NT2/D1 (cell line): ENCODE data around the gene HEMK1.

Source experiments
- DNase-seq: peaks from one replicate; pipeline ENCODE4 v3.0.0-alpha.2; 2011; ENCODE audit warnings: low read depth, low spot score
- H3K27me3 ChIP-seq: 2 replicates; pipeline ENCODE4 v1.6.0; 2011; ENCODE audit warnings: mild to moderate bottlenecking; ENCODE audit not compliant: insufficient read length, insufficient read depth
- H3K36me3 ChIP-seq: 2 replicates; pipeline ENCODE4 v1.6.1; 2011; ENCODE audit warnings: mild to moderate bottlenecking, low read length, mixed read lengths; ENCODE audit not compliant: insufficient read depth, insufficient read length
- H3K4me1 ChIP-seq: 2 replicates; pipeline ENCODE4 v1.5.1; 2011; ENCODE audit not compliant: insufficient read depth, insufficient read length
- H3K4me3 ChIP-seq: 2 replicates; pipeline ENCODE4 v1.5.1; 2011; ENCODE audit warnings: low read depth; ENCODE audit not compliant: insufficient read length
- H3K9ac ChIP-seq: 2 replicates; pipeline ENCODE4 v1.6.0; 2011; ENCODE audit warnings: low read depth; ENCODE audit not compliant: insufficient read length
- H3K9me3 ChIP-seq: 2 replicates; pipeline ENCODE4 v1.5.1; 2011; ENCODE audit warnings: mild to moderate bottlenecking, low read length; ENCODE audit not compliant: insufficient read depth
- SUZ12 ChIP-seq: IDR thresholded peaks from 2 replicates; pipeline ENCODE4 v1.6.1; 2011; ENCODE audit not compliant: insufficient read length, insufficient read depth; ENCODE audit errors: extremely low read depth
- YY1 ChIP-seq: IDR thresholded peaks from 2 replicates; pipeline ENCODE4 v1.6.1; 2011; ENCODE audit not compliant: insufficient read length, insufficient read depth
- ZNF274 ChIP-seq: IDR thresholded peaks from 2 replicates; pipeline ENCODE4 v1.6.1; 2011; ENCODE audit warnings: mild to moderate bottlenecking, low read depth, low read length

The HEMK1 gene

DNA sequence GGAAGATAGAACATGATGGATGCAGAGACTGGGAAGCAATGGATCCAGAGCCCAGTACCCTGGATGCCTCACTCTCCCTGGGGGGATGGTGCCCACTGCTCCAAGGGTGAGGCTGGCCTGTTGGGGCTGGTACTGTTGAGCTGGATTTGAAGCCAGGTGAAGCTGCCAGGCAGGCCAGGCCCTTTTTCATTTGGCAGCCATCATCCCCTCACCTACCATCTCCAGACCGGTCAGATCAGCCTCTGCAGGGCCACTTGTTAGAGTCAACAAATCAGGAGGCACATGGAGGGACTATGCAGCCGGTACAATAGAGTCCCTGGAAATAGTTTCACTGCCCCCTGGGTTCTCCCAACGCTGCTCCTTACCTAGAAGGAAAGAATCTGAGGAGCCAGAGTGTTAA is 53.6 kb downstream of the HEMK1 start:
- H3K9ac ChIP-seq: no peak overlapping the region
- H3K27me3 ChIP-seq: no peaks in the 10 kb centered on the region
- H3K9me3 ChIP-seq: no peaks in the 10 kb centered on the region
- H3K4me3 ChIP-seq: no peak overlapping the region
- H3K4me1 ChIP-seq: peaks cover 17% of the 10 kb centered on the region
- peaks cover 41% of the 10 kb centered on the region for H3K36me3 ChIP-seq
- no peak for TF ChIP-seq ZNF274
- no peak for TF ChIP-seq SUZ12
- TF ChIP-seq YY1: no peak
- no peak for DNase-seq

DNA sequence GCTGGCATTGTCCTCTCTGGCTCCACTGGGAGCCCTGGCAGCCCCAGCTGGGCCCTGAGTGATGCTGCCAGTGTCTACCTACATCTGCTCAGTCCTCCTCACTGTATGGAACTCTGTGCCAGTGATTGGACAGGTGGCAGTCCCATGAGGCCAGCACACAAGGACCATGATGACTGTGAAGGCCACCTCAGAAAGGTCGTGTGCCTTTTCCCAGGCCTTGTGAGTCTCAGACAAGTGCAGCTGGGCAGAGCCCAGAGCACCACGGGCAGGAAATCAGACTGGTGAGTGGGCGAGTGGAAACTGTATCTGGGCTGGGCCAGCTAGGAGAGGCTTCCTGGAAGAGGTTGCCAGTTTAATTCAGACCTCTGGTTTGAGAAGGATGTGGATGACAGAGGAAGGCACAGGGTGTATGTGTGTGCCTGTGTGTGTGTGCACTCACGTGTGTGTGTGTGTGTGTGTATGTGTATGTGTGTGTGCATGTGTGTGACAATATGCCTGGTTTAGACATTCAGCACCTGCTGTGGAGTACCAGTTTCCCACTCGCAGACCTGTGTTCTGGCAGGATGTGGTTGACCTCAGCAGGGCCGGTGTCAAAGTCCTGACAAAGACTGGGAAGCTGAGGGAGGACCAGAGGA is 54.6 kb downstream of the HEMK1 start:
- DNase-seq: no peak
- Histone ChIP-seq H3K36me3 (peaks cover 41% of the 10 kb centered on the region), H3K27me3 (no peaks in the 10 kb centered on the region), H3K9me3 (no peaks in the 10 kb centered on the region), H3K4me1 (peaks cover 15% of the 10 kb centered on the region), H3K4me3 (no peak overlapping the region), H3K9ac (no peak overlapping the region)
- TF ChIP-seq ZNF274 (no peak), YY1 (no peak), SUZ12 (no peak)

DNA sequence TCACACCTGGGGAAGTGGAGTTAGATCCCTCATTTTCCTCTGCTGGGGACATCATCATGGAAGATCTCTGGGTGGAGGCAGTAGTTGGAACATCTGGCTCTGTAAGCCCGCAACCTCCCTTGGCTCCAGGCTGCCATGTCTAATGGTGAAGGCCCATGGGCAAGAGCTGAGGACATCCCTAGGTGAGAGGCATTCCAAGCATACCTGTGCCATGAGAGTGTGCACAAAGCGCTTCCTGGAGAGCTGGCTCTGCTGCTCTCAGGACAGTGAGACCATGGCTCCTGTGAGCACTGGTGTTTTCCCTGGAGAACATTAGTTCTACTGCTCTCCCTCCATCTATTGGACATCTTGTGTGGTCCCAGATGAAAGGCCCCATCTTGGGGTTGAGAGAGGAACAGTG is 55.3 kb downstream of the HEMK1 start:
- no peak for DNase-seq
- TF ChIP-seq YY1: no peak
- no peak for TF ChIP-seq ZNF274
- TF ChIP-seq SUZ12: no peak
- no peak overlapping the region for H3K9ac ChIP-seq
- H3K4me1 ChIP-seq: peaks cover 17% of the 10 kb centered on the region
- H3K36me3 ChIP-seq: peaks cover 38% of the 10 kb centered on the region
- H3K4me3 ChIP-seq: no peak overlapping the region
- H3K9me3 ChIP-seq: no peaks in the 10 kb centered on the region
- H3K27me3 ChIP-seq: no peaks in the 10 kb centered on the region

DNA sequence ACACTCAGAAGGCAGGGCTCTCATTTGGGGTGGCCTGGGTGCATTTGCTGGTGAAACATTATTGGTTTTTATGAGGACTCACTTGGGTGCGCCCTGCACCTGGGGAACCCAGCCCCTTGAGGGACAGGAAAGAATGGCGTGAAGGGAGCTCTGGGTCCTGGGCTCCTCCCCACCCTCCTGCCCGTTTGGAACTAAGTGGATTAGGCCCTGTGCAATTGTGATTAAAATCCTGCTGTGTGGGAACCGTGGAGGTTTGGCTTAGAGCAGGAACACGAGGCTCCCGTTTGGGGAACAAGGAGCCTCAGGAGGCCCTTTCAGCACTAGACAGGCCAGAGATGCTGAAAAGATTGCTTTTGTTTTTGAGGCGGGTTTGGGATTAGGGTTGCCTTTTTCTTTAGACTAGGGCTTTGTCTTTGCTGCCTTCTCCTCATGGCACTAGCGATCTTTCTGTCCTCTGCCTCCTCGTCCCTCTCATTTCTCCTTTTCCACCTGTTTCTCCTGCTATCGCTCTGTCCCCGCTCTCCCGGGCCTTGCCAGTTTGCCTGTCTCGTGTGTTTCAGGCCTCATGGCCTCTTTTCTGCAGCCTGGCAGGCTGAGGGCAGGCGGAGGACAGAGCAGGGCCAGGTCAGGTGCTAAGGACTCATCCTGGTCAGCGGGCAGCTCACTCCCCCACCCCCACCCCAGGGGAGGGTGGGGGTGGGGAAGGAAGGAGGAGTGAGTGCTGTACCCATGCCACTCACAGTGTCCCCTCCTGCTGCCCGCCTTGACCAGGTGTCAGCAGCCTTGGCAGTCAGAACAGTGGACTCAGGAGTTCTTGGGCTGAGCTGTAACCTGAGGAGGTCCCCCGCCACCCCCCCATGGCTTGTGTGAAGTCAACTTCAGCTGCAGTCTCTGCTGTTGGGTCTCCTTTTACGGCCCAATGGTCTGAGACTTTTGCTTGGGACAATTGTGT is 56.2 kb downstream of the HEMK1 start:
- H3K9me3 ChIP-seq: no peaks in the 10 kb centered on the region
- peaks cover 17% of the 10 kb centered on the region for H3K4me1 ChIP-seq
- H3K27me3 ChIP-seq: no peaks in the 10 kb centered on the region
- peaks cover 31% of the 10 kb centered on the region for H3K36me3 ChIP-seq
- TF ChIP-seq YY1 (no peak), SUZ12 (no peak), ZNF274 (no peak)
- no peak overlapping the region for H3K4me3 ChIP-seq
- peak overlapping the region; percentile 61 for H3K9ac ChIP-seq
- DNase-seq: no peak

DNA sequence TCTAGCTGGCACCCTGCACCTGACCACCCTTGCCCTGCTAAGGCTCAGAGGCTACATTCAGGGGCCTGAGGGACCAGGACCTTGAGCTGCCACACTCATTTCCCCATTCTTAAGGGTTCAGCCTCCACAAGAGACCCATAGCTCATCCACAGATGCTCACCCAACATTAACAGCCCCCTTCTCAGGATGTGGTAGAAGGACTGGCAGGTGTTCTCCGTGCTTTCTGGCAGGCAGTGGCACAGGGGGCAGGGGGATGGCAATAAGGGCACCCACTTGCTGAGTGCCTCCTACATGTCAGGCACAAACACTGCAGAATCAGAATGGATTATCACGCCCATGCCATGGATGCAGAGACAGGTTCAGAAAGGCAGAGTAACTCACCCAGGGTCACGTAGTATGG is 57.1 kb downstream of the HEMK1 start:
- TF ChIP-seq YY1 (no peak), SUZ12 (no peak), ZNF274 (no peak)
- Histone ChIP-seq H3K9ac (no peak overlapping the region), H3K4me1 (peaks cover 17% of the 10 kb centered on the region), H3K4me3 (no peak overlapping the region), H3K9me3 (no peaks in the 10 kb centered on the region), H3K27me3 (no peaks in the 10 kb centered on the region), H3K36me3 (peaks cover 37% of the 10 kb centered on the region)
- no peak for DNase-seq

DNA sequence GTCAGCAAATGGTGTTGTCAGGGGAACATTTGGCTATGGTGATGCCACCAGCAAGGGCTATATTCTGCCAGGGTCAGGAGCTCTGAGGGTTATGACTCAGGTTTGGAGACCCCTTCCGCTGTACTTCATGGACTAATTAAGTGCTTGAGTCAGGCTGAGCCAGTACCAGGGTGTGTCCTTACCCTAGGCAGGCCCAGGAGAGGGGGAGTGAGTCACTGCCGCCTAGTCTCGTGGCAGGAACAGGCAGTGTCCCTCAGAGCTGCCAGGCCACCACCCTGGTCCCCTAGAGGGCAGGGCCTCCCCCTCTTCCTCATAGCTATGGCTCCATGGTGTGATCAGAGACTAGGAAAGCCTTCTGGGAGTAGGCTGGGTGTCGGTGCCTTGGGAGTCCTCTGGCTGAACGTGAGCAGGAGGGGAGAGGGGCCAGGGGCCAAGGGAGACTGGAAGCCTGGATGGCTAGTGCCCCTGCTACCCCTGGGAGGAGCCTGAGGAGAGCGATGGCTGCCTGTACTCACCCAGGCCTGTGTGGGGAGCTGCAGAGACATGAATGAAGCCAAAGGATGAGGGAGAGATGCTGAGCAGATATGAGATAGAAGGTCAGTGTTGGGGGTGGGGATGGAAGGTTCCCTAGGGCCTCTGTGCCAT is 58.2 kb downstream of the HEMK1 start:
- TF ChIP-seq YY1 (no peak), ZNF274 (no peak)
- Histone ChIP-seq H3K9me3 (no peaks in the 10 kb centered on the region), H3K9ac (peak overlapping the region; percentile 24), H3K4me1 (peaks cover 17% of the 10 kb centered on the region), H3K27me3 (no peaks in the 10 kb centered on the region), H3K4me3 (no peak overlapping the region), H3K36me3 (peaks cover 29% of the 10 kb centered on the region)
- DNase-seq: no peak

DNA sequence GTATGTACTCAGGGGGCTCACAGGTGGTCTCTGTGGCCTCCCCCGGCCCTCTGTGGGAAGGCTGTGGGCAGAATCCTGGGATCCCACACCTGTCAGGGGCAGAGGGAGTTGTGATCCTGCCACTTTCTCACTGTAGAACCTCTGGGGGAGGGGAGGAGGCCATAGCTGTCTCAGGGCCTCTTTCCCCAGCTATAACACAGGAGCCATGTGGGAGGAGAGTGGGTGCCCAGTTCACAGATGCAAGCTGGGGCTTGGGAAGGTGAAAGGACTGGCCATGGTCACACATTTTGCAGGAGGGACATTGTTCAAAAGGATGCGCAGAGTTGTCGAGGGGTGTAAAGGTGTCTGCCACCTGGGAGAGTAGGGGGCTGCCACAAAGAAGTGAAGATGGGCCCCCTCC is 59.3 kb downstream of the HEMK1 start:
- DNase-seq: no peak
- Histone ChIP-seq H3K4me1 (peaks cover 19% of the 10 kb centered on the region), H3K4me3 (no peak overlapping the region), H3K9ac (no peak overlapping the region), H3K9me3 (no peaks in the 10 kb centered on the region), H3K36me3 (peaks cover 24% of the 10 kb centered on the region), H3K27me3 (no peaks in the 10 kb centered on the region)
- TF ChIP-seq ZNF274 (no peak), SUZ12 (no peak), YY1 (no peak)
